A549 (cell line): ENCODE data around the gene HNRNPA0. TPM values are rescaled to one million over a fixed set of nuclear protein-coding genes. Genes with fewer than 3 reads are reported as not detected.

Experiments
- ATAC-seq, 2 experiments: fragments of 200-7000 bp in 1 of 2; fragments of >200 bp in 1 of 2; cut with Nextera tagmentation in 1 of 2; cut with Tn5 transposase in 1 of 2; 3 replicates each; pipeline versions ENCODE4 v1.8.0 to v1.9.1; 2018 to 2020; ENCODE audit warnings: mild to moderate bottlenecking in 1 of 2, moderate library complexity in 1 of 2
- CTCF ChIA-PET: fragments of 300-600 bp; sonication (Branson Sonifier 250); formaldehyde crosslinking; extraction: SDS; loops from one replicate; lab custom pipeline; 2021; ENCODE audit warnings: antibody characterized with exemption, inconsistent platforms; lab: Yijun Ruan, JAX
- POLR2A ChIA-PET: fragments of 350-600 bp; formaldehyde crosslinking; extraction: SDS; loops from one replicate; lab custom pipeline; 2021; ENCODE audit warnings: antibody characterized with exemption, inconsistent platforms; lab: Yijun Ruan, JAX
- DNase-seq, 2 experiments: peaks; one replicate each; pipeline versions ENCODE4 v3.0.0 to v3.0.0-alpha.2; 2011 to 2016; ENCODE audit warnings: low read depth in 1 of 2, low spot score in 1 of 2
- FAIRE-seq: peaks from 2 replicates; lab custom pipeline; 2011; peaks lifted over from hg19 to GRCh38; lab: Jason Lieb, UNC
- H3K27ac ChIP-seq, 2 experiments: fragments of >200 bp; sonication (Bioruptor Twin); formaldehyde crosslinking; 3 replicates each; pipeline ENCODE4 v1.5.1; 2016 to 2017
- H3K4me1 ChIP-seq: fragments of >200 bp; sonication (Bioruptor Twin); formaldehyde crosslinking; 3 replicates; pipeline ENCODE4 v1.6.1; 2016
- H3K4me2 ChIP-seq: fragments of >200 bp; sonication (Bioruptor Twin); formaldehyde crosslinking; 3 replicates; pipeline ENCODE4 v1.6.1; 2016
- H3K4me3 ChIP-seq: fragments of >200 bp; sonication (Bioruptor Twin); formaldehyde crosslinking; 3 replicates; pipeline ENCODE4 v1.5.1; 2016
- H3K9me3 ChIP-seq: fragments of >200 bp; sonication (Bioruptor Twin); formaldehyde crosslinking; 3 replicates; pipeline ENCODE4 v1.6.1; 2016
- BHLHE40 ChIP-seq: IDR thresholded peaks from 2 replicates; pipeline ENCODE4 v1.6.1; 2012; ENCODE audit warnings: low read depth, low read length, inconsistent platforms
- CEBPB ChIP-seq, 2 experiments: fragments of >200 bp in 1 of 2; sonication (Bioruptor Twin) in 1 of 2; formaldehyde crosslinking in 1 of 2; IDR thresholded peaks; 2 replicates each; pipeline ENCODE4 v1.6.1; 2012 to 2016
- CHD2 ChIP-seq: fragments of 150-350 bp; IDR thresholded peaks from 2 replicates; pipeline ENCODE4 v1.6.1; 2014; ENCODE audit warnings: low read length; ENCODE audit not compliant: partially characterized antibody
- EHF ChIP-seq: fragments of 250-450 bp; sonication (Bioruptor Pico); IDR thresholded peaks from 2 replicates; pipeline ENCODE4 v1.5.0; 2020; ENCODE audit warnings: mild to moderate bottlenecking
- ESRRA ChIP-seq: fragments of 150-350 bp; IDR thresholded peaks from 2 replicates; pipeline ENCODE4 v1.6.1; 2014; ENCODE audit warnings: mild to moderate bottlenecking, low read length, borderline replicate concordance
- FOSB ChIP-seq: fragments of 250-450 bp; sonication (Bioruptor Pico); IDR thresholded peaks from 2 replicates; pipeline ENCODE4 v1.5.0; 2020; ENCODE audit warnings: mild to moderate bottlenecking, moderate library complexity
- FOSL2 ChIP-seq, 2 experiments: fragments of 450-650 bp in 1 of 2; fragments of >200 bp in 1 of 2; sonication (Bioruptor Twin) in 1 of 2; formaldehyde crosslinking; IDR thresholded peaks; 2 replicates each; pipeline versions ENCODE4 v1.5.0 to v1.6.1; 2016 to 2020; ENCODE audit warnings: mild to moderate bottlenecking in 1 of 2, moderate library complexity in 1 of 2
- GATA3 ChIP-seq: IDR thresholded peaks from 2 replicates; pipeline ENCODE4 v1.6.1; 2012; ENCODE audit warnings: borderline replicate concordance
- HDAC2 ChIP-seq: fragments of 200-600 bp; sonication (generic); IDR thresholded peaks from 2 replicates; pipeline ENCODE4 v1.6.1; 2016
- HMGXB4 ChIP-seq: fragments of 250-450 bp; sonication (Bioruptor Pico); IDR thresholded peaks from 2 replicates; pipeline ENCODE4 v1.5.0; 2021; ENCODE audit warnings: mild to moderate bottlenecking, moderate library complexity, borderline replicate concordance
- HOXB5 ChIP-seq: fragments of 250-450 bp; sonication (Bioruptor Pico); IDR thresholded peaks from 2 replicates; pipeline ENCODE4 v1.5.0; 2020; ENCODE audit warnings: mild to moderate bottlenecking, moderate library complexity
- JUN ChIP-seq, 2 experiments: fragments of >200 bp; sonication (Bioruptor Twin); formaldehyde crosslinking; IDR thresholded peaks; 2 replicates in 1 of 2; 3 replicates in 1 of 2; pipeline ENCODE4 v1.6.1; 2016 to 2017
- KDM1A ChIP-seq: fragments of 200-600 bp; sonication (generic); IDR thresholded peaks from 2 replicates; pipeline ENCODE4 v1.6.1; 2016; ENCODE audit warnings: low read depth, mild to moderate bottlenecking
- MAFK ChIP-seq: fragments of 450-650 bp; IDR thresholded peaks from 2 replicates; pipeline ENCODE4 v1.6.1; 2014; ENCODE audit not compliant: partially characterized antibody
- MAZ ChIP-seq: fragments of 150-350 bp; IDR thresholded peaks from 2 replicates; pipeline ENCODE4 v1.6.1; 2014; ENCODE audit warnings: antibody characterized with exemption, low read depth, low read length, borderline replicate concordance
- MYC ChIP-seq: IDR thresholded peaks from 2 replicates; pipeline ENCODE4 v1.6.1; 2012; ENCODE audit warnings: mild to moderate bottlenecking, inconsistent platforms, low read length, improper control_type of control experiment, borderline replicate concordance
- NFE2L2 ChIP-seq: fragments of 150-350 bp; conservative IDR thresholded peaks from 2 replicates; pipeline ENCODE4 v1.6.1; 2014; ENCODE audit warnings: low read length
- NPAS2 ChIP-seq: fragments of 250-450 bp; sonication (Bioruptor Pico); IDR thresholded peaks from 2 replicates; pipeline ENCODE4 v1.8.0; 2022; ENCODE audit warnings: mild to moderate bottlenecking, moderate library complexity, borderline replicate concordance
- PHF8 ChIP-seq: fragments of 200-600 bp; sonication (generic); IDR thresholded peaks from 2 replicates; pipeline ENCODE4 v1.6.1; 2016; ENCODE audit warnings: low read depth, mild to moderate bottlenecking, antibody characterized with exemption, moderate library complexity, borderline replicate concordance
- POLR2A ChIP-seq: IDR thresholded peaks from 2 replicates; pipeline ENCODE4 v1.6.1; 2012; ENCODE audit warnings: mild to moderate bottlenecking, low read length
- POLR2AphosphoS2 ChIP-seq: conservative IDR thresholded peaks from 2 replicates; pipeline ENCODE4 v1.6.1; 2012; ENCODE audit warnings: low read length, improper control_type of control experiment, inconsistent platforms
- TP53 ChIP-seq: fragments of 250-450 bp; sonication (Bioruptor Pico); IDR thresholded peaks from 2 replicates; pipeline ENCODE4 v1.5.0; 2021; ENCODE audit warnings: mild to moderate bottlenecking, moderate library complexity
- ZC3H11A ChIP-seq: fragments of 450-650 bp; IDR thresholded peaks from 2 replicates; pipeline ENCODE4 v1.6.1; 2014; ENCODE audit warnings: antibody characterized with exemption, mild to moderate bottlenecking
- ZFP36 ChIP-seq: fragments of 450-650 bp; IDR thresholded peaks from 2 replicates; pipeline ENCODE4 v1.6.1; 2014; ENCODE audit warnings: borderline replicate concordance; ENCODE audit not compliant: partially characterized antibody
- ZNF302 ChIP-seq: fragments of 250-450 bp; sonication (Bioruptor Pico); IDR thresholded peaks from 2 replicates; pipeline ENCODE4 v1.9.0; 2021; ENCODE audit warnings: inconsistent platforms, mild to moderate bottlenecking, moderate library complexity
- WGBS: methylation state at CpG from one replicate; pipeline ENCODE4 v1.1.6; 2017; ENCODE audit errors: missing lambda C conversion rate; 5-methylcytosine and 5-hydroxymethylcytosine counted together
- polyA plus RNA-seq, 4 experiments: library from polyadenylated mRNA; depleted of rRNA in 3 of 4; stranded (reverse); fragments of >200 nt; fragmentation: RNase III in 1 of 4; extraction: RNeasy Plus Mini Kit Qiagen cat#74134 plus additional on column Dnase treatment in 1 of 4; gene quantifications; 2 replicates in 3 of 4; 3 replicates in 1 of 4; pipeline ENCODE4 v1.2.3, GENCODE V29; 2011 to 2017
- TF ChIP-seq, protein P1 (sequence below): IDR thresholded peaks from 2 replicates; pipeline ENCODE4 v1.6.1; 2012; ENCODE audit warnings: low read depth, borderline replicate concordance
- TF ChIP-seq, protein P2 (sequence below): IDR thresholded peaks from 2 replicates; pipeline ENCODE4 v1.6.1; 2012
- TF ChIP-seq, protein P3 (sequence below): fragments of >200 bp; sonication (Bioruptor Twin); formaldehyde crosslinking; IDR thresholded peaks from 3 replicates; pipeline ENCODE4 v1.5.1; 2016
- TF ChIP-seq, protein P4 (sequence below): fragments of 450-650 bp; IDR thresholded peaks from 2 replicates; pipeline ENCODE4 v1.6.1; 2014; ENCODE audit warnings: antibody characterized with exemption
- TF ChIP-seq, protein P5 (sequence below): fragments of >200 bp; sonication (Bioruptor Twin); formaldehyde crosslinking; IDR thresholded peaks from 3 replicates; pipeline ENCODE4 v1.6.1; 2016

Gene HNRNPA0
- polyA plus RNA-seq, 2 of the 4 experiments (the other 2 are of a cell fraction), result 17.0 to 49.4 TPM

DNA sequence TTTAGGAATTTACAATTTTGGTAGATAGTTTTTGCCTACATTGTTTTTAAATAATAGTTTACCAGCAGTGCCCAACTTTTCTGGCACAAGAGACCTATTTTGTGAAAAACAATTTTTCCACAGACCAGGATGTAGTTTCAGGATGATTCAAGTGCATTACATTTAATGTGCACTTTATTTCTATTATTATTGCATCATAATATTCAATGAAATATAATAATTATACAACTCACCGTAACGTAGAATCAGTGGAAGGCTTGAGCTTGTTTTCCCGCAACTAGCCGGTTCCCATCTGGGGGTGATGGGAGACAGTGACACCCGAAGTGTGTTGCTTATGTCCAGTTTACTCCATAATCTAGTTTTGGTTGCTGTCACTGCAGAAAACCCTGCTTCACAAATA, 3.5 kb upstream of the HNRNPA0 start:
- Histone ChIP-seq H3K27ac (no peak overlapping the region; a peak in 1 of 6 replicates), H3K4me1 (peaks cover 38% of the 10 kb centered on the region), H3K9me3 (0 out of 3 replicates have a peak, but pooled peaks cover 5% of the 10 kb centered on the region), H3K4me2 (no peak overlapping the region), H3K4me3 (no peak overlapping the region)
- POLR2A ChIA-PET, result no interaction called here
- DNase-seq, result no peak
- 90% methylated on average over 5 of the region's 5 CpGs for WGBS
- FAIRE-seq, result no peak
- ATAC-seq, result no peak
- CTCF ChIA-PET, result interaction anchor here (0.9 to 3.0 kb wide), 4 partner anchors 15 to 279 kb away, joined by 3 to 12 read pairs (median 4); no protein-coding TSS in a partner anchor
- TF ChIP-seq, protein P1, sequence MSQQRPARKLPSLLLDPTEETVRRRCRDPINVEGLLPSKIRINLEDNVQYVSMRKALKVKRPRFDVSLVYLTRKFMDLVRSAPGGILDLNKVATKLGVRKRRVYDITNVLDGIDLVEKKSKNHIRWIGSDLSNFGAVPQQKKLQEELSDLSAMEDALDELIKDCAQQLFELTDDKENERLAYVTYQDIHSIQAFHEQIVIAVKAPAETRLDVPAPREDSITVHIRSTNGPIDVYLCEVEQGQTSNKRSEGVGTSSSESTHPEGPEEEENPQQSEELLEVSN, result no peak
- no peak for TF ChIP-seq MAFK
- TF ChIP-seq PHF8, result no peak
- no peak for TF ChIP-seq ZFP36
- no peak for TF ChIP-seq CEBPB (IDR thresholded peaks at IDR 0.05)
- no peak for TF ChIP-seq HOXB5 (CRISPR knock-in tag)
- no peak for TF ChIP-seq ESRRA
- TF ChIP-seq POLR2A, result no peak
- no peak for TF ChIP-seq POLR2AphosphoS2
- TF ChIP-seq KDM1A, result no peak
- no peak for TF ChIP-seq MYC
- TF ChIP-seq NFE2L2, result no peak
- no peak for TF ChIP-seq ZC3H11A
- TF ChIP-seq GATA3, result no peak
- TF ChIP-seq NPAS2 (CRISPR knock-in tag), result no peak
- TF ChIP-seq CHD2, result no peak
- no peak for TF ChIP-seq ZNF302 (CRISPR knock-in tag)
- TF ChIP-seq, protein P2, sequence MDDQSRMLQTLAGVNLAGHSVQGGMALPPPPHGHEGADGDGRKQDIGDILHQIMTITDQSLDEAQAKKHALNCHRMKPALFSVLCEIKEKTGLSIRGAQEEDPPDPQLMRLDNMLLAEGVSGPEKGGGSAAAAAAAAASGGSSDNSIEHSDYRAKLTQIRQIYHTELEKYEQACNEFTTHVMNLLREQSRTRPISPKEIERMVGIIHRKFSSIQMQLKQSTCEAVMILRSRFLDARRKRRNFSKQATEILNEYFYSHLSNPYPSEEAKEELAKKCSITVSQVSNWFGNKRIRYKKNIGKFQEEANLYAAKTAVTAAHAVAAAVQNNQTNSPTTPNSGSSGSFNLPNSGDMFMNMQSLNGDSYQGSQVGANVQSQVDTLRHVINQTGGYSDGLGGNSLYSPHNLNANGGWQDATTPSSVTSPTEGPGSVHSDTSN, result no peak
- no peak for TF ChIP-seq FOSL2 (IDR thresholded peaks at IDR 0.05)
- TF ChIP-seq FOSL2 (CRISPR knock-in tag; IDR thresholded peaks at IDR 0.05), result no peak
- no peak for TF ChIP-seq FOSB (CRISPR knock-in tag)

GRCh38 chr5:137754961-137755762, 999 bp upstream of the HNRNPA0 start:
- peaks cover 37% of the 10 kb centered on the region for H3K4me1 ChIP-seq
- POLR2A ChIA-PET, result interaction anchor here (0.5 to 1.4 kb wide), 6 partner anchors 46 to 278 kb away, joined by 3 to 11 read pairs (median 3); partner anchors contain the start of gene FAM13B
- peak overlapping the region; percentile 78 for H3K4me3 ChIP-seq
- peak overlapping the region; percentile 78 for H3K4me2 ChIP-seq
- ATAC-seq (peak; percentile 62 to 67), FAIRE-seq (no peak), DNase-seq (no peak)
- CTCF ChIA-PET, result interaction anchor here (0.6 to 3.0 kb wide), 4 partner anchors 9 to 418 kb away, joined by 3 to 12 read pairs (median 4); no protein-coding TSS in a partner anchor
- H3K27ac ChIP-seq, result peak overlapping the region; percentile 92 to 97
- 48% methylated on average over 27 of the region's 36 CpGs for WGBS
- 0 out of 3 replicates have a peak, but pooled peaks cover 2% of the 10 kb centered on the region for H3K9me3 ChIP-seq
- TF ChIP-seq, protein P3, sequence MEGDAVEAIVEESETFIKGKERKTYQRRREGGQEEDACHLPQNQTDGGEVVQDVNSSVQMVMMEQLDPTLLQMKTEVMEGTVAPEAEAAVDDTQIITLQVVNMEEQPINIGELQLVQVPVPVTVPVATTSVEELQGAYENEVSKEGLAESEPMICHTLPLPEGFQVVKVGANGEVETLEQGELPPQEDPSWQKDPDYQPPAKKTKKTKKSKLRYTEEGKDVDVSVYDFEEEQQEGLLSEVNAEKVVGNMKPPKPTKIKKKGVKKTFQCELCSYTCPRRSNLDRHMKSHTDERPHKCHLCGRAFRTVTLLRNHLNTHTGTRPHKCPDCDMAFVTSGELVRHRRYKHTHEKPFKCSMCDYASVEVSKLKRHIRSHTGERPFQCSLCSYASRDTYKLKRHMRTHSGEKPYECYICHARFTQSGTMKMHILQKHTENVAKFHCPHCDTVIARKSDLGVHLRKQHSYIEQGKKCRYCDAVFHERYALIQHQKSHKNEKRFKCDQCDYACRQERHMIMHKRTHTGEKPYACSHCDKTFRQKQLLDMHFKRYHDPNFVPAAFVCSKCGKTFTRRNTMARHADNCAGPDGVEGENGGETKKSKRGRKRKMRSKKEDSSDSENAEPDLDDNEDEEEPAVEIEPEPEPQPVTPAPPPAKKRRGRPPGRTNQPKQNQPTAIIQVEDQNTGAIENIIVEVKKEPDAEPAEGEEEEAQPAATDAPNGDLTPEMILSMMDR, result no peak
- TF ChIP-seq HMGXB4 (peak; percentile 53; the same call in 1 of the 2 replicates), EHF (no peak), BHLHE40 (no peak), FOSB (CRISPR knock-in tag) (0 out of 2 replicates have a peak, but pooled peaks have one; percentile 9), JUN (IDR thresholded peaks at IDR 0.05) (peak in 1 of 2 experiments; percentile 49; a peak in 1 of 5 replicates), MAZ (no peak), ESRRA (no peak), HDAC2 (no peak), TP53 (CRISPR knock-in tag) (no peak)
- TF ChIP-seq, protein P4, sequence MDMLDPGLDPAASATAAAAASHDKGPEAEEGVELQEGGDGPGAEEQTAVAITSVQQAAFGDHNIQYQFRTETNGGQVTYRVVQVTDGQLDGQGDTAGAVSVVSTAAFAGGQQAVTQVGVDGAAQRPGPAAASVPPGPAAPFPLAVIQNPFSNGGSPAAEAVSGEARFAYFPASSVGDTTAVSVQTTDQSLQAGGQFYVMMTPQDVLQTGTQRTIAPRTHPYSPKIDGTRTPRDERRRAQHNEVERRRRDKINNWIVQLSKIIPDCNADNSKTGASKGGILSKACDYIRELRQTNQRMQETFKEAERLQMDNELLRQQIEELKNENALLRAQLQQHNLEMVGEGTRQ, result no peak
- TF ChIP-seq, protein P5, sequence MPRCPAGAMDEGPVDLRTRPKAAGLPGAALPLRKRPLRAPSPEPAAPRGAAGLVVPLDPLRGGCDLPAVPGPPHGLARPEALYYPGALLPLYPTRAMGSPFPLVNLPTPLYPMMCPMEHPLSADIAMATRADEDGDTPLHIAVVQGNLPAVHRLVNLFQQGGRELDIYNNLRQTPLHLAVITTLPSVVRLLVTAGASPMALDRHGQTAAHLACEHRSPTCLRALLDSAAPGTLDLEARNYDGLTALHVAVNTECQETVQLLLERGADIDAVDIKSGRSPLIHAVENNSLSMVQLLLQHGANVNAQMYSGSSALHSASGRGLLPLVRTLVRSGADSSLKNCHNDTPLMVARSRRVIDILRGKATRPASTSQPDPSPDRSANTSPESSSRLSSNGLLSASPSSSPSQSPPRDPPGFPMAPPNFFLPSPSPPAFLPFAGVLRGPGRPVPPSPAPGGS, result 0 out of 3 replicates have a peak, but pooled peaks have one; percentile 21
